ENCODE measurements around the gene SYCN. TPM values are rescaled to one million over a fixed set of nuclear protein-coding genes. Genes with fewer than 3 reads are reported as not detected.
A peak's percentile ranks its signal among the peaks of the same experiment; 100 is the strongest.

SYCN gene
- total RNA-seq, 1 experiment from 2014 or later = not detected

GRCh38 chr19:39196860-39197562 is 7.1 kb downstream of the SYCN start, which contains the start of gene NCCRP1:
Gene NCCRP1 (plus strand): TSS chr19:39196964. CDS start chr19:39196983, 19 bp downstream.
- DNase-seq = no peak
- Histone ChIP-seq H3K4me1 (peaks cover 27% of the 10 kb centered on the region), H3K27me3 (replicated peaks; ENCODE audit: control insufficient read depth, insufficient read depth, low read length) (no peaks in the 10 kb centered on the region), H3K4me3 (ENCODE audit: low read depth, low read length) (no peak within 1 kb of the TSS), H3K9me3 (no peaks in the 10 kb centered on the region), H3K36me3 (ENCODE audit: control insufficient read depth, insufficient read depth, low read length) (no peaks in the 10 kb centered on the region)
- peak within 1 kb of the TSS; percentile 49 for H3K4me3 Mint-ChIP-seq (ENCODE audit: unreplicated experiment)
- no peaks in the 10 kb centered on the region for H3K36me3 Mint-ChIP-seq (ENCODE audit: insufficient read depth, unreplicated experiment)
- H3K4me1 Mint-ChIP-seq (ENCODE audit: low read depth, unreplicated experiment) = peaks cover 15% of the 10 kb centered on the region
- H3K27ac Mint-ChIP-seq (ENCODE audit: unreplicated experiment) = no peak within 1 kb of the TSS
- no peak for TF ChIP-seq CTCF (IDR thresholded peaks at IDR 0.05; ENCODE audit: insufficient read depth in 1 of 2, low read depth in 1 of 2, low read length in 1 of 2, severe bottlenecking in 1 of 2, unreplicated experiment in 1 of 2)
- no peaks in the 10 kb centered on the region for H3K27me3 Mint-ChIP-seq (ENCODE audit: insufficient read depth, unreplicated experiment)
- intact Hi-C loops (cut with micrococcal nuclease; ENCODE audit: unreplicated experiment) = no loop called here
- H3K9me3 Mint-ChIP-seq (ENCODE audit: unreplicated experiment) = no peaks in the 10 kb centered on the region
- no TSS peak for BruUV-seq (replicated peaks)
- ChIA-PET POLR2A (no interaction called here), CTCF (no interaction called here)

DNA sequence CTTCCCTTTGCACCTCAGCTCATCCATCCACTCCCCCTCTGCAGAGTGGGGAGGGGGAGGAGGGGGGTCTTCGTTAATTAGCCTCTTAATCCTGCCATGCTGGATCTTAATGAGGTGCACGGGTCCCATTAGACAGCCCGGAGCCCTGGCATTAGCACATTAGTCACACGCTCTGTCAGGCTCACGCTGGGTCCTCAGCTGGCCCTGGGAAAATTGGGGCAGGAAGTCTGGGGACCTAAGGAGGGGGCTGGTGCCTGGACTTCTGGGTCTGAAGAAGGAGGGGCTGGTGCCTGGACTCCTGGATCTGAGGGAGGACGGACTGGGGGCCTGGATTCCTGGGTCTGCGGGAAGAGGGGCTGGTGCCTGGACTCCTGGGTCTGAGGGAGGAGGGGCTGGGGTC is 7.7 kb downstream of the SYCN start:
- Histone ChIP-seq H3K9me3 (no peaks in the 10 kb centered on the region), H3K36me3 (ENCODE audit: control insufficient read depth, insufficient read depth, low read length) (no peaks in the 10 kb centered on the region), H3K4me1 (peaks cover 27% of the 10 kb centered on the region), H3K4me3 (ENCODE audit: low read depth, low read length) (no peak overlapping the region), H3K27me3 (replicated peaks; ENCODE audit: control insufficient read depth, insufficient read depth, low read length) (no peaks in the 10 kb centered on the region)
- BruUV-seq (replicated peaks) = no TSS peak
- ChIA-PET POLR2A (no interaction called here), CTCF (no interaction called here)
- Mint-ChIP-seq H3K27me3 (ENCODE audit: insufficient read depth, unreplicated experiment) (no peaks in the 10 kb centered on the region), H3K4me3 (ENCODE audit: unreplicated experiment) (no peak overlapping the region), H3K27ac (ENCODE audit: unreplicated experiment) (no peak overlapping the region), H3K36me3 (ENCODE audit: insufficient read depth, unreplicated experiment) (no peaks in the 10 kb centered on the region), H3K4me1 (ENCODE audit: low read depth, unreplicated experiment) (peaks cover 15% of the 10 kb centered on the region), H3K9me3 (ENCODE audit: unreplicated experiment) (no peaks in the 10 kb centered on the region)
- intact Hi-C loops (cut with micrococcal nuclease; ENCODE audit: unreplicated experiment) = no loop called here
- no peak for DNase-seq
- no peak for TF ChIP-seq CTCF (IDR thresholded peaks at IDR 0.05; ENCODE audit: insufficient read depth in 1 of 2, low read depth in 1 of 2, low read length in 1 of 2, severe bottlenecking in 1 of 2, unreplicated experiment in 1 of 2)

DNA sequence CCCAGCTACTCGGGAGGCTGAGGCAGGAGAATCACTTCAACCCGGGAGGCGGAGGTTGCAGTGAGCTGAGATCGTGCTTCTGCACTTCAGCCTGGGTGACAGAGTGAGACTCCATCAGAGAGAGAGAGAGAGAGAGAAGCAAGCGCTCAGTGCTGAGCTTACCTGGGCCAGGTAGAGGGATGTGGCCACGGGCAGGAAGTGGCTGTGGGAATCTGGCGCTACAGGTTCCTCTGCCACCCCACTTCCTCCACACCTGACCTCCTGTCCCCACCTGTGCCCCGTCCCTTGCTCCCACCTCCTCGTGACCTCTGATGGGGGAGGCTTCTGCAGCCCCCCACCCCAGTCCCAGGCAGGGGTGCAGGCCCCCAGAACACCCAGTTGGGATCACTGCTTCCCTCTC is 8.3 kb downstream of the SYCN start:
- Histone ChIP-seq H3K9me3 (no peaks in the 10 kb centered on the region), H3K4me3 (ENCODE audit: low read depth, low read length) (no peak overlapping the region), H3K4me1 (peaks cover 27% of the 10 kb centered on the region), H3K36me3 (ENCODE audit: control insufficient read depth, insufficient read depth, low read length) (no peaks in the 10 kb centered on the region), H3K27me3 (replicated peaks; ENCODE audit: control insufficient read depth, insufficient read depth, low read length) (no peaks in the 10 kb centered on the region)
- Mint-ChIP-seq H3K27ac (ENCODE audit: unreplicated experiment) (no peak overlapping the region), H3K4me1 (ENCODE audit: low read depth, unreplicated experiment) (peaks cover 19% of the 10 kb centered on the region), H3K4me3 (ENCODE audit: unreplicated experiment) (no peak overlapping the region), H3K36me3 (ENCODE audit: insufficient read depth, unreplicated experiment) (no peaks in the 10 kb centered on the region), H3K27me3 (ENCODE audit: insufficient read depth, unreplicated experiment) (no peaks in the 10 kb centered on the region), H3K9me3 (ENCODE audit: unreplicated experiment) (no peaks in the 10 kb centered on the region)
- no TSS peak for BruUV-seq (replicated peaks)
- POLR2A ChIA-PET = no interaction called here
- CTCF ChIA-PET = no interaction called here
- TF ChIP-seq CTCF (IDR thresholded peaks at IDR 0.05; ENCODE audit: insufficient read depth in 1 of 2, low read depth in 1 of 2, low read length in 1 of 2, severe bottlenecking in 1 of 2, unreplicated experiment in 1 of 2) = no peak
- no peak for DNase-seq
- intact Hi-C loops (cut with micrococcal nuclease; ENCODE audit: unreplicated experiment) = no loop called here

Measured in Caco-2 (cell line).